ENCODE results near the gene MASP2.
"Not testable (repeated sequence)": the region's sequence is repeated elsewhere in the genome, so short reads cannot be mapped to it uniquely, and the experiment has no call there.

Gene MASP2

GRCh38 chr1:11037740-11038182 lies 9.3 kb downstream of the MASP2 start:
- peak; percentile 98 for ATAC-seq
- TF ChIP-seq ZFP3 (CRISPR knock-in tag; IDR thresholded peaks at IDR 0.05) (no peak), CSRNP3 (CRISPR knock-in tag; IDR thresholded peaks at IDR 0.05) (no peak), ZNF70 (CRISPR knock-in tag; IDR thresholded peaks at IDR 0.05) (no peak), ZC3H10 (CRISPR knock-in tag; IDR thresholded peaks at IDR 0.05) (no peak), RARB (CRISPR knock-in tag; IDR thresholded peaks at IDR 0.05) (no peak), PATZ1 (CRISPR knock-in tag; IDR thresholded peaks at IDR 0.05; ENCODE audit: borderline replicate concordance) (no peak), ARNTL (CRISPR knock-in tag; IDR thresholded peaks at IDR 0.05; ENCODE audit: borderline replicate concordance, low read depth) (no peak), CSDC2 (CRISPR knock-in tag; IDR thresholded peaks at IDR 0.05) (no peak), BACH2 (CRISPR knock-in tag; IDR thresholded peaks at IDR 0.05; ENCODE audit: borderline replicate concordance) (no peak), ZNF8 (CRISPR knock-in tag; IDR thresholded peaks at IDR 0.05) (no peak), ISL1 (CRISPR knock-in tag; IDR thresholded peaks at IDR 0.05) (no peak), TOX (CRISPR knock-in tag; IDR thresholded peaks at IDR 0.05; ENCODE audit: borderline replicate concordance) (no peak), TSHZ2 (CRISPR knock-in tag; IDR thresholded peaks at IDR 0.05) (no peak), GLIS3 (CRISPR knock-in tag; IDR thresholded peaks at IDR 0.05) (no peak), PPARA (CRISPR knock-in tag; IDR thresholded peaks at IDR 0.05; ENCODE audit: borderline replicate concordance) (no peak), CREB5 (CRISPR knock-in tag; IDR thresholded peaks at IDR 0.05; ENCODE audit: low read depth) (no peak), ZFP30 (CRISPR knock-in tag; IDR thresholded peaks at IDR 0.05) (no peak), OSR1 (CRISPR knock-in tag; IDR thresholded peaks at IDR 0.05) (no peak)

GRCh38 chr1:11037019-11037739 lies 9.9 kb downstream of the MASP2 start:
- not testable (repeated sequence) for ATAC-seq

GRCh38 chr1:11031624-11032262 lies 15.3 kb downstream of the MASP2 start:
- peak; percentile 11; the same call in 2 of the 3 replicates for ATAC-seq
- TF ChIP-seq TOX (CRISPR knock-in tag; IDR thresholded peaks at IDR 0.05; ENCODE audit: borderline replicate concordance) = no peak
- TF ChIP-seq ZNF565 (CRISPR knock-in tag; conservative IDR thresholded peaks at IDR 0.05; ENCODE audit: low read depth) = no peak
- no peak for TF ChIP-seq OSR1 (CRISPR knock-in tag; IDR thresholded peaks at IDR 0.05)
- TF ChIP-seq BACH2 (CRISPR knock-in tag; IDR thresholded peaks at IDR 0.05; ENCODE audit: borderline replicate concordance) = no peak
- TF ChIP-seq SNAI2 (CRISPR knock-in tag; IDR thresholded peaks at IDR 0.05) = no peak
- TF ChIP-seq POU6F1 (CRISPR knock-in tag; IDR thresholded peaks at IDR 0.05; ENCODE audit: borderline replicate concordance, low read depth) = no peak
- TF ChIP-seq ZNF8 (CRISPR knock-in tag; IDR thresholded peaks at IDR 0.05) = no peak
- no peak for TF ChIP-seq PATZ1 (CRISPR knock-in tag; IDR thresholded peaks at IDR 0.05; ENCODE audit: borderline replicate concordance)
- no peak for TF ChIP-seq ZFP3 (CRISPR knock-in tag; IDR thresholded peaks at IDR 0.05)
- no peak for TF ChIP-seq CREB5 (CRISPR knock-in tag; IDR thresholded peaks at IDR 0.05; ENCODE audit: low read depth)
- no peak for TF ChIP-seq ZNF70 (CRISPR knock-in tag; IDR thresholded peaks at IDR 0.05)
- TF ChIP-seq ARNTL (CRISPR knock-in tag; IDR thresholded peaks at IDR 0.05; ENCODE audit: borderline replicate concordance, low read depth) = no peak

Data from SK-N-SH treated with all-trans-retinoic acid at 6 μM for 48 hours (cell line).